ENCODE results near the gene PLA2G4E.

PLA2G4E gene

GRCh38 chr15:42066764-42067415 is 46.0 kb upstream of the PLA2G4E start:
- POLR2A ChIA-PET = no interaction called here
- H3K4me3 ChIP-seq (ENCODE audit: low read depth, low read length) = no peak overlapping the region

DNA sequence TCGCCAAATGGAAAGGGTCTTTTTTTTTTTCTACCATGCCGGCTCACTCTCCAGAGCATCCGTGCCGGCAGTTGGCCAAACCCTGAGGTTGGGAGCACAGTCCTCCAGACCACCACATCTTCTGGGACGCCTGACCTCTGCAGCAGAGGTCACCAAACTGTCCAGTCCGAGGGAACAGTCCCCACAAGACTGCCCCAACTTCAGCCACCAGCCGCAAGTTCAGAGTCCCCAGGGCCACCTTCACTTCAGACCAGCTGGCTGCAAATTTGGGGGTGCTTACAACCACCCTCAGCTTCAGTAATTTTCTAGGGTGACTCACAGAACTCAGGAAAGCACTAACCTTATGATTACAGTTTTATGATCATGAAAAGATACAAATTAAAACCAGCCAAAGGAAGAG is 44.6 kb upstream of the PLA2G4E start:
- ChIA-PET POLR2A (no interaction called here), CTCF (interaction anchor here (0.7 to 14.8 kb wide), 11 partner anchors 9 to 641 kb away, joined by 3 to 186 read pairs (median 6); no protein-coding TSS in a partner anchor)

More at GRCh38 chr15:42066764-42067415, 46.0 kb upstream of the PLA2G4E start:
- TF ChIP-seq, protein P1, sequence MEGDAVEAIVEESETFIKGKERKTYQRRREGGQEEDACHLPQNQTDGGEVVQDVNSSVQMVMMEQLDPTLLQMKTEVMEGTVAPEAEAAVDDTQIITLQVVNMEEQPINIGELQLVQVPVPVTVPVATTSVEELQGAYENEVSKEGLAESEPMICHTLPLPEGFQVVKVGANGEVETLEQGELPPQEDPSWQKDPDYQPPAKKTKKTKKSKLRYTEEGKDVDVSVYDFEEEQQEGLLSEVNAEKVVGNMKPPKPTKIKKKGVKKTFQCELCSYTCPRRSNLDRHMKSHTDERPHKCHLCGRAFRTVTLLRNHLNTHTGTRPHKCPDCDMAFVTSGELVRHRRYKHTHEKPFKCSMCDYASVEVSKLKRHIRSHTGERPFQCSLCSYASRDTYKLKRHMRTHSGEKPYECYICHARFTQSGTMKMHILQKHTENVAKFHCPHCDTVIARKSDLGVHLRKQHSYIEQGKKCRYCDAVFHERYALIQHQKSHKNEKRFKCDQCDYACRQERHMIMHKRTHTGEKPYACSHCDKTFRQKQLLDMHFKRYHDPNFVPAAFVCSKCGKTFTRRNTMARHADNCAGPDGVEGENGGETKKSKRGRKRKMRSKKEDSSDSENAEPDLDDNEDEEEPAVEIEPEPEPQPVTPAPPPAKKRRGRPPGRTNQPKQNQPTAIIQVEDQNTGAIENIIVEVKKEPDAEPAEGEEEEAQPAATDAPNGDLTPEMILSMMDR (IDR thresholded peaks at IDR 0.05; ENCODE audit: insufficient read depth, low read length, missing control alignments) = no peak
- CTCF ChIA-PET = interaction anchor here (0.7 to 14.8 kb wide), 13 partner anchors 11 to 585 kb away, joined by 3 to 186 read pairs (median 5); no protein-coding TSS in a partner anchor
- no peak for DNase-seq (ENCODE audit: low read depth, low spot score)

DNA sequence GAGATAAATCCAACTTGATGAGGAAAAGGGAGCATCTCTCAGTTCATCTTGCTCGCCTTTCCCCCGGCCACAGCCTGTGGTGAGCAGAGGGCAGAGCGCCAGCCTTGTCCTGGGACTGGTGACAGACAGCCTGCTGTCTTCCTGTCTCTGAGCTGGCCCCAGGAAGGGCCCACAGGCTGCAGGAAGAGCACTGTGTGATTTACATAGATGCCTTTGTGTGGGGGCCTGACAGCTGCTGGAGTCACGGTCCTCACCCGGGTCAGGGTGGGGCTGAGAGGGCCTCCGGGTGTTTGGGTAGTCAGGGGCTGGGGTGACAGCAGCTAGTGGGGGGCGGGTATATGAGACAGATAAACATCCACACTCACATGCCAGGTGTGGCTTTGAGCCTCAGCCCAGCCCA is 44.2 kb upstream of the PLA2G4E start:
- no peak for DNase-seq (ENCODE audit: low read depth, low spot score)
- no peak overlapping the region for H3K4me3 ChIP-seq (ENCODE audit: low read depth, low read length)
- ChIA-PET POLR2A (no interaction called here), CTCF (interaction anchor here (1.3 to 14.8 kb wide), 10 partner anchors 8 to 403 kb away, joined by 5 to 186 read pairs (median 15); no protein-coding TSS in a partner anchor)
- TF ChIP-seq, protein P1 (IDR thresholded peaks at IDR 0.05; ENCODE audit: insufficient read depth, low read length, missing control alignments) = no peak

More for the DNA sequence above, 44.6 kb upstream of the PLA2G4E start:
- DNase-seq (ENCODE audit: low read depth, low spot score) = no peak
- TF ChIP-seq, protein P1 (IDR thresholded peaks at IDR 0.05; ENCODE audit: insufficient read depth, low read length, missing control alignments) = no peak
- no peak overlapping the region for H3K4me3 ChIP-seq (ENCODE audit: low read depth, low read length)

DNA sequence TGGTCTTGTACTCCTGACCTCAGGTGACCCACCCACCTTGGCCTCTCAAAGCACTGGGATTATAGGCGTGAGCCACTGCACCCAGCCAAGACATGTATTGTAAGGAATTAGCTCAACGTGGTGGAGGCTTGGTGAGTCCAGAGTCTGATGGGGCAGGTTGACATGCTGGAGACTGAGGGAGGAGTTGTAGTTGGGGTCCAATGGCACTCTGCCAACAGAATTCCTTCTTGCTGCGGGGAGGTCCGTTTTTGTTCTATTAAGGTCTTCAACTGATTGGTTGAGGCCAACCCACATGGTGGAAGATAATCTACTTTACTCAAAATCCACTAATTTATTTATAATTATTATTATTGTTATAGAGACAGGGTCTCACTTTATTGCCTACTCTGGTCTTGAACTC is 43.4 kb upstream of the PLA2G4E start:
- H3K4me3 ChIP-seq (ENCODE audit: low read depth, low read length) = no peak overlapping the region
- CTCF ChIA-PET = interaction anchor here (1.0 to 14.8 kb wide), 10 partner anchors 9 to 408 kb away, joined by 3 to 186 read pairs (median 15); no protein-coding TSS in a partner anchor
- POLR2A ChIA-PET = no interaction called here
- TF ChIP-seq, protein P1 (IDR thresholded peaks at IDR 0.05; ENCODE audit: insufficient read depth, low read length, missing control alignments) = no peak
- DNase-seq (ENCODE audit: low read depth, low spot score) = no peak

DNA sequence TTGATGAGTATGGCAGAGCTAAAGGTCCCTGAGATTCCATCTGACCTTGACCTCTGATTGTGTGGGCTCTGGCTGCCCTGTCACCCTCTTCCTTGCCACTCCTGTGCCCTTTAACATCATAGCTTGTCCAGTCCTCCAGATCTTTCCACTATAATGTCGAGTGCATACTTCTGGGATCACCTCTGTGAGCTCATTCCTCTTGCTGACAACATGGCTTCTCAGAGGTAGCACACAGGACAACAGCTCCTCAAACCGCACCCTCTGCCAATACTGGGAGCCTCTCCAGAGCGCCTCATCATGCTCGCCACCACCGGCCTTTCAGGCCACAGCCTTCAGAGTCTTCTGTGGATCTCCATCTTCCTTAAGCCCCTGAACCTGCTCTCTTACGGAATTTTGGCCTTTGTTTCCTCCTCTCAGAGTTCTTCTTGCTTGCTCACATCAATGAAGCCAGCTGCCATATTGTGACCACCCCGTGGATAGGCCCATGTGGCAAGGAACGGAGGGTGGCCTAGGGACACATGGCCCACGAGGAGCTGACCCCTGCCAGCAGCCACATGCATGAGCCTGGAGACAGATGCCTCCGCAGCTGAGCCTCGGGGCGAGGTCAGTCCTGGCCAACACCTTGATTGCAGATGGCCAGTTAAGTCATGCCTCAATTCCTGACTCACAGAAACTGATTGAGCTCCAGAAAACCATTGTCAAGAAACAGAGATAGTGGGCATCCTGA is 42.4 kb upstream of the PLA2G4E start:
- no peak for DNase-seq (ENCODE audit: low read depth, low spot score)
- no peak overlapping the region for H3K4me3 ChIP-seq (ENCODE audit: low read depth, low read length)
- CTCF ChIA-PET = interaction anchor here (1.0 to 14.8 kb wide), 11 partner anchors 10 to 409 kb away, joined by 3 to 142 read pairs (median 11); no protein-coding TSS in a partner anchor
- TF ChIP-seq, protein P1 (IDR thresholded peaks at IDR 0.05; ENCODE audit: insufficient read depth, low read length, missing control alignments) = no peak
- POLR2A ChIA-PET = interaction anchor here (0.7 kb wide), 1 partner anchor 129 kb away, joined by 4 read pairs; no protein-coding TSS in a partner anchor

GRCh38 chr15:42062284-42062806 is 41.5 kb upstream of the PLA2G4E start:
- TF ChIP-seq, protein P1 (IDR thresholded peaks at IDR 0.05; ENCODE audit: insufficient read depth, low read length, missing control alignments) = no peak
- no peak overlapping the region for H3K4me3 ChIP-seq (ENCODE audit: low read depth, low read length)
- CTCF ChIA-PET = interaction anchor here (0.6 to 14.8 kb wide), 14 partner anchors 10 to 75 kb away, joined by 3 to 142 read pairs (median 8); no protein-coding TSS in a partner anchor
- POLR2A ChIA-PET = no interaction called here
- DNase-seq (ENCODE audit: low read depth, low spot score) = no peak
